ENCODE data around the gene PPARA. TPM values are rescaled to one million over a fixed set of nuclear protein-coding genes. Genes with fewer than 3 reads are reported as not detected.
A peak's percentile ranks its signal among the peaks of the same experiment; 100 is the strongest.
"Not testable (repeated sequence)": the region's sequence is repeated elsewhere in the genome, so short reads cannot be mapped to it uniquely, and the experiment has no call there.

PPARA gene
- total RNA-seq, 1 donor from 2014 or later: 29.1 TPM

DNA sequence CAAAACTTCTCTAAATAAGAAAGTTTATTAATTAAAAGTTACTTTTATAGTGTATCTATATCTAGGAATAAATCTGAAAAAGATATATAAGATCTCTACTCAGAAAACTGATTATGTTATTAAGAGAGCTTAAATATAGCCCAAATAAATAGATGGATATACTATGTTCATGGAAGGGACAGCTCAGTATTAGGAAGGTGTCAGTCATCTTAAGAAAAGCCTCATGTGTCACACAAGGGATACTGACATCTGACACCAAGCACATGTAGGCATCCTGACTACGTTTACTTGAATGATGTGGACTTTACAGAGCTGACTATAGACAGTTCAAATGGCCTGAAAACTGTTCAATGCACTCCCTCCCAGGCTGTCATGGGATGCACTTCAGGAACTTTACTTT, 19.3 kb downstream of the PPARA start:
- DNase-seq (ENCODE audit: low spot score): no peak

DNA sequence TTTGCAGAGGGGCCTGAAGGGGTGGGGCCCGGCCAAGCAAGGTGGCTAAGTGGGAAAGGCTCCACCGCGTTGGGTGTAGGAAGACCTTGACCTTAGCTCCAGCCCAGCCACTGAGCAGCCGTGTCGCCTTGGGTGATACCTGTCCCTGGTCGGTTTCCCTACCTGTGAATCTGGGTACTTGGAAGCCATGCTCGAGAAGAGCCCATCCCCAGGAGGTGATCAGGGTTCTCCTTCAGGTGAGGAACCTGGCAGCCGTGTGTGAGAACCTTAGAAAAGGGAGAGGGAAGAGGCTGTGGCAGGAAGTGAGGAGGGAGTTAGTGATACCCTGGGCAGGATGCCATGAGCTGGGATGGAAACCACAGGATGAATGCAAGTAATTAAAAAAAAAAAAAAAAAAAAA, 21.6 kb downstream of the PPARA start:
- DNase-seq (ENCODE audit: low spot score): no peak

DNA sequence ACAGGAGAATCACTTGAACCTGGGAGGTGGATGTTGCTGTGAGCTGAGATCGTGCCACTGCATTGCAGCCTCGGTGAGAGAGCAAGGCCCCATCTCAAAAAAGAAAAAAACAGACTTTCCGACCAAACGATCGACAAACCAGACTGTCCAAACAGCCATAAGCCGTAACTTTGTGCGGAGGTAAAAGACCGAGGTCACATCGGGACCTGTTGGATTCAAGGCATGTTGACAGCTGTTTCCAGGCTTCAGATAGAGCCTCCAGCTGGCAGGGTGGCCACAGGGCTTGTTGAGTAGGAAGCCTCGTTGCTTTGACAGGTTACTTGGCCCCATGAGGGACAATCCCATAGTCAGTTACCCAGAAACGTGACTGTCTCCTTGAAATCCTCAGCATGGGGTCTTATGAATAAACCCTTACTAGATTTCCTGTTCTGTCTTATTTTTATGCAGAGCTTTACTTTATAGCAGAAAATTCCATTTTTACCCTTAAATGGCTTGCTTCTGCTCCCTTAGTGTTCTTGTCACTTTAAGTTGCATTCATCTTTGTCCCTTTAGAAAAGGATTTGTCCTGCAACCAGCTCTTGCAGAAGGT, 22.3 kb downstream of the PPARA start:
- DNase-seq (ENCODE audit: low spot score): no peak

DNA sequence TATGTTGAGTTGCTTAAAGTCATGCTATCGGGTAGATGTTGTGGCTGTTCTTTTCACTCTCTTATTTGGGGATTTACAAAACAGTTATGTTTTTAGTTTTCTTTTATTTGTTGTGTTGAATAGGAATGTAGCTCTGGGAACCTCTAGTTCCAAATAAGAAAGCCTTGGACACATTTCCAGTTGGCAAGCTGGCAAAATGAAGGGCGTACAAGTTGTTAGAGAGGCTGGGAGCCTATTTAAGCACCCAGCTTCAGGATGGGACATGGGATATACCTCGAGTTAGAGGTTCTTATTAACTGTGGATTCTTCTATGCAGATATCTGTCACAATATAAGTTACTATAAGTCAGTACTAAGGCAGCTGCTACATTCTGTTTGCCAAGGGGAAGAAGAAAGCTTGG, 22.8 kb downstream of the PPARA start:
- no peak for DNase-seq (ENCODE audit: low spot score)

DNA sequence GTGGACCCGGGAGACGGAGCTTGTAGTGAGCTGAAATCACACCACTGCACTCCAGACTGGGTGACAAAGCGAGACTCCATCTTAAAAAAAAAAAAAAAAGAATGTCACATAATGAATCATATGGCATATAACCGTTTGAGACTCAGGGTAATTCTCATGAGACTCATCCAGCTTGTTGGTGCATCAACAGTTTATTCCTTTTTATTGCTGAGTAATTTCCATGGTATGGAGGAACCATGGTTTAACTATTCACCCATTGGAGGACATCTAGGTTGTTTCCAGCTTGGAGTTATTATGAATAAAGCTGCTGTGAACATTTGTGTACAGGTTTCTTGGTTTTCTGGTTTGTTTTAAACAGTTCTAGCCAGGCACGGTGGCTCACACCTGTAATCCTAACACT, 25.3 kb downstream of the PPARA start:
- no peak for DNase-seq (ENCODE audit: low spot score)

DNA sequence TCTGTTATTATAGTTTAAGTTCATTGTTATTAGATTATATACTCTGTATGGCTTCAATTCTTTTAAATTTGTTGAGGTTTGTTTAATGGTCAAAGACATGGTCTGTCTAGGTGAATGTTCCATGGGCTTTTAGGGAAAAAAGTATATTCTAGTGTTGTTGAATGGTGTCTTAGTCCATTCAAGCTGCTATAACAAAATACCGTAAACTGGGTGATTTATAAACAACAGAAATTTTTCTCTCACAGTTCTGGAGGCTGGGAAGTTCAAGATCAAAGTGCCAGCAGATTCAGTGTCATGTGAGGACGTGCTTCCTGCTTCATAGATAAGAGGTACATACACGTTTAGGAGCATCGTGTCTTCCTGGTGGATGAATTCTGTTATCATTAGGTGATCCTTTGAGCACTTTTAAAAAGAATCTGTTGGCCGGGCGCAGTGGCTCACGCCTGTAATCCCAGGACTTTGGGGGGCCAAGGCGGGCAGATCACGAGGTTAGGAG, 26.2 kb downstream of the PPARA start:
- no peak for DNase-seq (ENCODE audit: low spot score)

DNA sequence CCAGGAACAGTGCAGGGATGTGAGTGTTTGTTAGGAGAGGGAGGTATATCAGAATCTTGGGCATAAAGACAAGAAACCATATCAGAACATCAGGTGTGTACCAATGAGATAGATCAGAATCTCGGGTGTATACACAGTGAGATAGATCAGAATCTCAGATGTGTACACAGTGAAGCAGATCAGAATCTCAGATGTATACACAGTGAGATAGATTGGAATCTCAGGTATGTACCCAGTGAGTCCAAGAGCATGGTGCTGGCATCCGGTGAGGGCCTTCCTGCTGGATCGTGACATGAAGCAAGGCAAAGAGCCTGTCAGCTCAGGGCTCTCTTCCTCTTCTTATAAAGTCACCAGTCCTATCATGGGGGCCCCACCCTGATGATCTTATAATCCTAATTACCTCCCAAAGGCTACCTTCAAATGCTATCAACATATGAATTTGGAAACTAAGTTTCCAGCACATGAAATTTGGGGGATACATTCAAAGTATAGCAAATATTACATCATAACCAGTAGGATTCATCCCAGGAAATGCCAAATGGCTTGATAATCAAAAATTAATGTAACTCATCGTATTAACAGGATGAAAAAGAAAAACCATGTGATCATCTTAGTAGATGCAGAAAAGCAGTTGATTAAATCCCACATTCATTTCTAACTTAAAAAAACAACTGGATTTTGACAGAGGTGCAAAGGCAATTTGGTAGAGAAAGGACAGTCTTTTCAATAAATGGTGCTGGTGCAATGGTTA, 28.6 kb downstream of the PPARA start:
- no peak for DNase-seq (ENCODE audit: low spot score)

DNA sequence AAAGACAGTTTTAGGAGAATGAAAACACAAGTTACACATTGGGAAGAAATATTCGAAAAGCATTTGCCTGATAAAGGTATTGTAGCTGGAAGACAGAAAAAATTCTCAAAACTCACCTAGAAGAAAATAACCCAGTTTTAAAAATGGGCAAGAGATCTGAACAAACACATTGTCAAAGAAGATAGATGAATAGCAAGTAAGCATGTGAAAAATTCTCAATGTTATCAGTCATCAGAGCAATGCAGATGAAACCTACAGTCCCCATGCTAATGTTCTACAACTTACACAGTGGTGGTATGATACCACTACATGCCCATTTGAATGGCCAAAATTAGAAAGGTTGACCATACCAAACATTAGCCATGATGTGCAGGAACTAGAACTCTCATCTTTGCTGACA, 29.4 kb downstream of the PPARA start:
- DNase-seq (ENCODE audit: low spot score): no peak

DNA sequence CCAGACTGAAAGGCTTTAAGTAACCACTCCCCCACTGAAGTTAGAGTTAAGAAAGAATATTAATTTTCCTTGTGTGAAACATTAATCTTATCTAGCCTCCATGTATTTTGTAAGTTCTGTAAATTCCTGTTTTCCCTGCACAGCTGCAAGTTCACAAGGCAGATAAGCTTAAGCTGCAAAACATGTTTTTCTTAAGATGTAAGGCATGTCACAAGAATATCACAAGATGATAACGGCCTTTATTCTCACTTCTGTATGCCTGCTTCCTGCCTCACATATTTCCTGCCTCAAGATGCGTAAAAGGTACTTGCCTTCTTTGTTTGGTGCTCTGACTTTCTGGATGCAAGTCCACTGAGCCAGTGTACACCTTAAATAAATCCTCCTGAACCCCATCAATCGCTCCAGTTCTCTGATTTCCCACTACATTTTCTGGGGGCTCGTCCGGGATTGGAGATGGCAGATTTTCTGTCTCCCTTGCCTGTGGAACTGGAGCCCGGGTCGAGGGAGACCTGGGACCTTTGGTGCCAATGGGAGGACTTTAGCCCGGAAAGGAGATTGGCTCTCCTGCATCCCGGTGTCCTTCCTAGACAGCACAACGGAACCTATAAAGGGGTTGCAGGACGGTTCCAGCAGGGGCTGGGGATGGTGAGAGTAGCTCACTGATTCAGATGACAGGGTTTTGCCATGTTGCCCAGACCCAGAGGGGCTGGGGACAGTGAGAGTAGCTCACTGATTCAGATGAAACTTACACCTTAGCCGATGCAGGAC, 30.2 kb downstream of the PPARA start:
- no peak for DNase-seq (ENCODE audit: low spot score)

DNA sequence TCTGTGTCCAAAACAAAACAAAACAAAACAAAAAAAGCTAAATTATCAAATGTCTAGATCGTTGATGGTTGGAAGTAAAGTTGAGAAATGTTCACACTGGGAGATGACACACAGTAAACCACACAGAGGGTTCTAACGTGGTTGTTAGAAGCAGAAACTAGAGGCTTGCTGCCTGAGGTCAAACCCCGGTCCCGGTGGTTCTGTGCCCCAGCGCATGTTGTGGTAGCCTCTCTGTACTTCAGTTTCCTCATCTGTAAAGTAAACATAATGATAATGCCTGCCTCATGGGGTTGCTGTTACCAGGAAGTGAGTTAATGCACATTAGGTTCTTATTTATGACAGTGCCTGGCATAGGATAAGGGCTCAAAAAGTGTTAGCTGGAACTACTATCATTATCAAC, 33.4 kb downstream of the PPARA start:
- no peak for DNase-seq (ENCODE audit: low spot score)

DNA sequence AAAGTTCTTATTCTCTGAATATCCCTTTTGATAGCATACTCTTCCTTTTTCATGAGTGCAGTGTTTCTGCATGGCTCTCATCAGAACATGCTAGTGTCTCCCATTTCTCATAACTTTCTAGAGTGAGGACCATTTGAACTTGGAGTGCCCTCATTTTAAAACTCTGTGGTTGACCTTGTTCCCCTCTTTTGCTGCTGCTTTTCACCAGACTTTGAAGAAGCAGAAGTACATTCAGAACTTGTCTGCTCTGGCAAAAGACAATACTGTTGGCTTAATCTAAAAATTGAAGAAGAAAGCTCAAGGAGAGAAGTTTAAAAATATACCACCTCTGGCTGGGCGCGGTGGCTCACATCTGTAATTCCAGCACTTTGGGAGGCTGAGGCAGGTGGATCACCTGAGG, 35.0 kb downstream of the PPARA start:
- no peak for DNase-seq (ENCODE audit: low spot score)

DNA sequence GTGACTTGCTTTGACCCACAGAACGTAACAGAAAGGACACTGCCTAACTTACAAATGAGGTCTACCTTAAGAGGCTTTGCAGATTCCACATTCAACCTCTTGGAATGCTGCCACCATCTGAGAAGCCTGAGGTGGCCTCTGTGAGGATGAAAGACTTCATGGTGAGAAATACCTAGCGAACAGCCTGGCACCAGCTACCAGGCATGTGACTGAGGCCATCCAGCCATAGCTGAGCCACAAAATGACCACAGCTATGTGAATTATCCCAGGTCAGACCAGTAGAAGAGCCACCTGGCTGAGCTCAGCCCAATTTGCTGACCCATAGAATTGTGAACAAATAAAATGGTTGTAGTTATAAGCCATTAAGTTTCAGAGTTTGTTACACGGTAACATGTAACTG, 37.5 kb downstream of the PPARA start:
- no peak for DNase-seq (ENCODE audit: low spot score)

DNA sequence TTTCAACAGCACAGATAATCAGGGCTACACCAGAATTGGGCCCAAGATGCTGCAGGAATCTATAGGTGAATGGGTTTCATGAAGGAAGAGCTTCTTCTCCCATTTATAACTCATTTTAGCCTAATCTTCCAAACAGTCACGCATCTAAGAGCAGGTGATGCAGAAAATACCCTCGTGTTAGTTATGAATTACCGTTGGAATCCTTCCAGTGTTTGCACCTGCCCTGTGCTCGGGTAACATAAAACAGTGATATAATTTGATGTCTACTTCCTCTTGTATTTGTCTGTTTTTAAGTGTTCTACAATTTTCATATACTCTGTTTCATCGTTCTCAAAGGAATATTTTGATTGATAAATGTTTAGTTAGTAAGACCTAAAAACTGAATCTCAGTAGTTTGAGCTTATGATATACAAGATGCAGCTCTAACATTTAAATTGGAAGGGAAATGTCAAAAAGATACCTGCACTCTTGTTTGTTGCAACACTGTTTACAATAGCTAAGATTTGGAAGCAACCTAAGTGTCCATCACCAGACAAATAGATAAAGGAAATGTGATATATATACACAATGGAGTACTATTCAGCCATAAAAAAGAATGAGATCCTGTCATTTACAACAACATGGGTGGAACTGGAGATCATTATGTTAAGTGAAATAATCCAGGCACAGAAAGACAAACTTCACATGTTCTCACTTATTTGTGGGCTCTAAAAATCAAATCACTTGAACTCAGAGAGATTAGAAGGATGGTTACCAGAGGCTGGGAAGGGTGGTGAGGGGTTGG, 42.1 kb downstream of the PPARA start:
- DNase-seq (ENCODE audit: low spot score): no peak

DNA sequence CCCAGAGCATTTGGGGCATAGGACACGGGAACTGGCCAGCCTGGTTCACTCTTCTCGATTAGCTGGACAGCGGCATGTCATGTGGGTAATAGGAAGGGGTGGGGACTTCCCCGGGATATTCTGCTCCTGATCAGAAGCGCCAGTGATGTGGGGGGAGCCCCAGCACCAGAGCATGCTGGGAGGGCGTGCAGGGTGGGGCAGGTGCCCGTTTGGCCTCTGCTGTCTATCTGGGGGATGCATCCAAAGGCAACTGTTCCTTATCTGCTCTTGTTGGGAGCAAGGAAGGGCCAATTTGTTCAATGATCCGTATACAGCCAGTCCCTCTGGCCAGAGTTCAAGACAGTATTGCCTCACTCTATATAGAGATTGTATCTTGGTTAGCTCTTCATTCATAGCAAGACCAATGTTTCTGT, 43.6 kb downstream of the PPARA start:
- peak; percentile 40 for DNase-seq (ENCODE audit: low spot score)

DNA sequence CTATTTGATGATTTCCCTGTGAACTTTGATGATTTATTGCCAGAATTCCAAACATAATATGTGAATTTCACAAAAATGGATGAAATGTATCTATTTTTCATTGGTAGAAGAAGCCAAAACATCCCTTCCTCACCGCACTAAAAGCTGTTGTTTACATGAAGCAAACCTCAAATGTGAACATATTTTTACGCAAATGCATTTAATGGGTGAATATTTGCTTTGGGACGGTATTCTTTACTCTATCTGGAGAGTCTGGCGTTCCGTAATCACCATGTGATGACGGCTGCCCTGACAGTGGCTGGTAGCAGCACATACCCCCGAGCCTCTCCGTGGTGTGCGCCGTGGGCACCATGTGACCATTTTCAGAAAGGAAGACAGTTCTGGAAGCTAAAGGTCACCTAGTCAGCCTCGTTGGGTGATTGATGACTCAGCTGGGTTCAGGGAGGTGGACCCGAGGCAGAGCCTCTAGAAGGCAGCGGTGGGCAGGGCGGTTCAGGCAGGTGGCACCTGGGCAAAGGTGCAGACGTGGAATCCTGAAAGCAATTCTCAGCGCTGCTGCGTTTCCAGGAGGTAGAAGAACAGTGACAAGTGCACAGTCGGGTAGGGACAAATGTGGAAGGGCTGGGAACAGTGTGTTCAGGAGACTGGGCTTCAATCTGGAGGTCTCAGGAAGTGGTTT, 45.3 kb downstream of the PPARA start:
- no peak for DNase-seq (ENCODE audit: low spot score)

DNA sequence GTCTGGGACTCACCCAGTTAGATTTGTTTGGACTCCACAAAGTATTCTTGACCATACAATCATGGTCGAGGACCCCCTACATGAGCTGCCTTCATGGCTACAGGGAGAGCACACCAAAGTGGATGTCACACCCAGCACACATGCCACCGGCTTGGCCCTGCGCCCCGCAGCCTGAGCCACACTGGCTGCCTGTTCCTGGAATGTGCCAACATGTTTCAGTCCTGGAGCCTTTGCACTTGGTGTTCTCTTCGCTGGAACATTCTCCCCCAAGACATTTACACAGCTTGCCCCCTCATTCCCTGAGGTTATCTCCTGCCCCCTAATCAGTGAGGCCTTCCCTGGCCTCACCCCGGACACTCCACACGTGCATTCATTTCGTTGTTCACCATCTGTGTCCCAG, 46.0 kb downstream of the PPARA start:
- DNase-seq (ENCODE audit: low spot score): no peak

DNA sequence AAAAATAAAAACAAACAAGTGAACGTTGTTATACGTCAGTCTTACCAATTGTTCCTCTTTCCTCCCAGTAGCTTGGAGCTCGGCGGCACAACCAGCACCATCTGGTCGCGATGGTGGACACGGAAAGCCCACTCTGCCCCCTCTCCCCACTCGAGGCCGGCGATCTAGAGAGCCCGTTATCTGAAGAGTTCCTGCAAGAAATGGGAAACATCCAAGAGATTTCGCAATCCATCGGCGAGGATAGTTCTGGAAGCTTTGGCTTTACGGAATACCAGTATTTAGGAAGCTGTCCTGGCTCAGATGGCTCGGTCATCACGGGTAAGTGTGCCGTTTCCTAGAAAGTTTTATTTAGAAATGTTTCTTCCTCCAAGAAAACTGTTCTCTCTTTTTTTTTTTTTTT, 47.9 kb downstream of the PPARA start:
- DNase-seq (ENCODE audit: low spot score): no peak

DNA sequence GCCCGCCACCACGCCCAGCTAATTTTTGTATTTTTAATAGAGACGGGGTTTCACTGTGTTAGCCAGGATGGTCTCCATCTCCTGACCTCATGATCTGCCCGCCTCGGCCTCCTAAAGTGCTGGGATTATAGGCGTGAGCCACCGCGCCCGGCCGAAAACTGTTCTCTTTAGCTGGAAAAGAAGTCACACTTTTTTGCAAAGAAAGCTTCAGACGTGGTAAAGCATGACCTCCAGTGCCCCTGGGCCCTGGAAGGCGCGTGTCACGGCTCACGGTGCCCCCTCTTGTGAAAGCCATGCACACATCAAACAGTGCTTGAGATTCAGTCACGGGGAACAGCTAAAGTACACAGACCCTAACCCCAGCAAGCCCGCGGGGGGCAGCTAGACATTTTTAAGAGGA, 48.5 kb downstream of the PPARA start:
- not testable (repeated sequence) for DNase-seq (ENCODE audit: low spot score)

DNA sequence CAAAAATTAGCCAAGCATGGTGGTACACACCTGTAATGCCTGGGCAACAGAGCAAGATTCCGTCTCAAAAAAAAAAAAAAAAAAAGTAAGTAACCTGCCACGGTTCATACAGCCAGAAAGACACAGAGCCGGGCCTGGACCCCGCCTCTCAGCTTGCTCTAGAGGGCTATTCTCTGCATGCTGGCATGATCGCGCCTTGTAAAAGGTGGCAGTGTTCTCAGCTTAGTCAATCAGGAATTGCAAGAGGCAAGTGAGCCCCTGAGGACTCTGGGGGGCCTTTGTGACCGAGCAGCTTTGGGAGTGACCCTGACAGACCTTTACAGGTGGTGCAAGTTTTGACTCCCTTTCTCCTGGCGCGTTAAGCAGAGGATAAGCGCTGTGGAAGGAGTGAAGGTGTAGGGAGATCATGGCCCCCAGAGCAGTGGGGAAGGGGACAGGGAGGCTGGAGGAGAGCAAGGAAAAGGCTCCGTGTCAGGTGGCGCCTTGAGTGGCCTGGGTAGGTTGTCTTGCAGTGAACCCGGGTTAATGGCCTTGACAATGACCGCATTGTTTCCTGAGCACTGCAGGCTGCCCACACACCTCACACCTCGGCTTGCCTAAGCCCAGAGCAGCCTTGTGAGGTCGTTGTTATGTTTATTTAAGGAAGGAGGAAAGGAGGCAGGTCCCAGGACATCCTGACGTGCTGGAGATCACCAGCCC, 50.9 kb downstream of the PPARA start:
- DNase-seq (ENCODE audit: low spot score): no peak

DNA sequence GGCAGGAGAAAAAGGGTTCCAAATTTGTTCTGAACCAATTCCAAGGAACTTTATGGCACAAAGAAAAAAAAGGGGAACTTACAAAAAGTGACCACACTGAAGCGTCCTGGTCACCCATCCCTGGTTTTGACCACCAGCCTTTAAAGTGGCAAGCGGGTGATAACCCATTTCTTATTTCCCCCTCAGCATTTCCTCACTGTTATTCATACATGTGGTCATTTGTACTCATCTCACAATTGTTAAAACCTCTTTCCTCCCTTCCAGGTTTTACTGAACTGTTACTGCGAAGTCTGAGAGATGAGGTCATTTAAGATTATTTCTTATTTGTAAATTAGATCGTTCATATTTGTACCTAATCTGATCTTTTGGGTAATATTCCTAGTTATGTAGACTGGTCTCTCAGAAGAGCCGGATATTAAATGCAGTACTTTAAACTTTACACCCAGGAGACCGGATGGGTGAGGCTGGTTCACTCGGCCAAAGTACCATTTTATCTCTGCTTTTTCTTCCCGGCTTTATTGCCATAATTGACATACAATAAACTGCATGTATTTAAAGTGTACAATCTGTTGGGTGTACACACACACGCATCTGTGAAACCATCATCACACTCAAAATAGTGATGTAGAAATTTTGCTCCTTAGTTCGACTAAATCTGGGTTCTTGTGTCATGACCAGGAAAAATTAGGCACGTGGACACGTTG, 52.7 kb downstream of the PPARA start:
- no peak for DNase-seq (ENCODE audit: low spot score)

Data from ureter (tissue), 1 donor.